Amniotic epithelial cell (primary cell): ENCODE results near the gene TEX9.
"Not testable (repeated sequence)": the region's sequence is repeated elsewhere in the genome, so short reads cannot be mapped to it uniquely, and the experiment has no call there.

Experiments
- DNase-seq: peaks from one replicate; pipeline ENCODE4 v3.0.0-alpha.2; 2010; ENCODE audit warnings: low read depth

Gene TEX9

DNA sequence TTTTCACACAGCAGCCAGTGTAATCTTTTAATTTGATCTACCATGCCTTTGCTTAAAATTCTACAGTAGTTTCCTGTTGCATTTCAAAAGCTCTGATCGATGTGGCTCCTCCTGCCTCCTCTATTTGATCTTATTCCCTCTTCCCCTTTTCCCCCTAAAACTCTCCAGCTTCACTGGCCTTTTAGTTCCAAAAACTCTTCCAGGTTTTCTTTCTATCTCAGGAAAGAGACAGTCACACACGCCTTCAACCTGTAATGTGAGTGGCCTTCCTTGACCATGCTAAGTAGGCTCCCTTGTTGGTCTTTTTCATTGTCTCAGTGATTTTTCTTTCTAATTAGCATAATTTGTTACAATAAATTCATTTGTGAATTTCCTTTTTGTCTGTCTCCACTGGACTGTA is 985 bp downstream of the TEX9 start:
- DNase-seq = no peak

GRCh38 chr15:56367156-56367555 is 1.9 kb downstream of the TEX9 start:
- DNase-seq = no peak

DNA sequence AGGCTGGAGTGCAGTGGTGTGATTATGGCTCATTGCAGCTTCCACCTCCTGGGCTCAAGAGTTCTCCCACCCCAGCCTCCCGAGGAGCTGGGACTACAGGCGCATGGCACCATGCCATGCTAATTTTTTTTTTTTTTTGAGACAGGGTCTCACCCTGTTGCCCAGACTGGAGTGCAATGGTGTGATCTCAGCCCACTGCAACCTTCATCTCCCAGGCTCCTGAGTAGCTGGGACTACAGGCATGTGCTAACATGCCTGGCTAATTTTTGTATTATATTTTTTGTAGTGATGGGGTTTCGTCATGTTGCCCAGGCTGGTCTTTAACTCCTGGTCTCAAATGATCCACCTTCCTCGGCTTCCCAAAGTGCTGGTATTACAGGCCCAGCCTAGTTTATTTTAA is 4.0 kb downstream of the TEX9 start:
- no peak for DNase-seq

DNA sequence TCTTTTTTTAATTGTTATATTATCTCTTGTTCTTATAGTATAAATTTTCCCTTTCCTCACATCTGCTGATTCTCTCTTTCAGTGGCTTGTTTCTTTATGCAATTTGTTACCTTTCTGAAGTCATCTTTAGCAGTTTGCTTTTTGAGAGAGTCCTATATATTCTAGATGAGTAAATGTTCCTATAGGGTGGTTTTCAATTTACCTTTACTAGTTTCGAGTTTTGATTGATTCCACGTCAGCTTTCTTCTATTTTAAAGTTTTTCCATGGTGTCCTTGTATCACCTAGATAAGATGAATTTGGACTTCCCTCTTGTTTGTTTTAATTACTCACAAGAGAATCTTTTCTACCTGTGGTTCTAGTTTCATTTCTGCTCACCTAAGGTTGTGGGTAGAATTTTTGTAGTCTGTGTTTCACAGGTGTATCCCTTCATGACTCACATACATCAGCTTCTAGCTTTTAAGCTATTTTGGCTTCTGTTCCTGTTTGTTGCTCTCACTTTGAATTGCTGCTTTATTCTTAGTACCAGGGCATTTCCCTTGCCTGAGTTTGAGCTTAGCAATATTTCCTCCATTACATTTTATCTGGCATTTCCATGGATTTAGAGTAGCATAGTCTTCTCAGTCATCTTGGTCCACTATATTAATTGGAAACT is 6.4 kb downstream of the TEX9 start:
- DNase-seq = no peak

GRCh38 chr15:56374693-56375092 is 9.5 kb downstream of the TEX9 start:
- DNase-seq = not testable (repeated sequence)

DNA sequence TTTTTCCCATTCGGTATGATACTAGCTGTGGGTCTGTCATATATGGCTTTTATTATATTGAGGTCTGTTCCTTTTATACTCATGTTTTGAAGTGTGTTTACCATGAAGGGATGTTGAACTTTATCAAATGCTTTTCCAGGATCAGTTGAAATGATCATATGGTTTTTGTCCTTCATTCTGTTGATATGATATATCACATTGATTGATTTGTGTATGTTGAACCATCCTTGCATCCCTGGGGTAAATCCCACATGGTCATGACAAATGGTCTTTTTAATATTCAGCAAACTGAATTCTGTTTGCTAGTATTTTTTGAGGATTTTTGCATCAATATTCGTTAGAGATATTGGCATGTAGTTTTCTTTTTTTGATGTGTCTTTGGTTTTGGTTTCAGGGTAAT is 12.6 kb downstream of the TEX9 start:
- not testable (repeated sequence) for DNase-seq

DNA sequence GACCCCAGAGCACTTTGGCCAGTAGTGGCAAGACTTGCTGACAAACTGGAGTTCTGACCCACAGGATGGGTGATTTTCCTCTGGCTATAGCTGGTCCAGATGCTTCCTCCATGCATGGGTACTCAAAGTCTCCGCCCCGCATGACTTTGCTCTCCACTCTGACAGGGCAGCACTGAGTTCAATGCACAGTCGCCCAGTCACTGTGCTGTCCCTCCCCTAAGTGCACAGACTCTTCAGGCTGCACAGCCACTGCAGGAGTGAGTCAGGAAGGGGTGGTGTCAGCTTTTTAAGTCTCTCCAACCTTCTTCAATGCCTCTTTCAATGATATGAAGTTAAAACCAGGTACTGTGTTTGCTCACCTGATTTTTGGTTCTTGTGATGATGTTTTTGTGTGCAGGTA is 17.8 kb downstream of the TEX9 start:
- no peak for DNase-seq

DNA sequence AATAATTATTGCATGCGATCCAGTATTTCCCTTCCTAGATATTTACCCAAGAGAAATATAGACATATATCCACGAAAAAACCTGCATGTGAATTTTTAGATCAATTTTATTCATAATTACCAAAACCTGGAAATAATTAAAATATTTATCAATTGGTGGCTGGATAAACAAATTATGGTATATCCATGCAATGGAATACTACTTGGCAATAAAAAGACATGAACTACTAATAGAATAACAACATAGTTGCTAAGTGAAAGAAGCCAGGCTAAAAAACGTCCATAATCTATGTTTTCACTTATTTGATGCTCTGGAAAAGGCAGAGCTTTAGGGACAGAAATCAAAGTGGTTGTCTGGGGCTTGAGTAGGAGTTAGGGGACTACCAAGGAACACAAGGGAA is 20.7 kb downstream of the TEX9 start:
- DNase-seq = no peak

- DNase-seq = peak; percentile 20
Observed at GRCh38 chr15:56390739-56391267, 25.6 kb downstream of the TEX9 start.

DNA sequence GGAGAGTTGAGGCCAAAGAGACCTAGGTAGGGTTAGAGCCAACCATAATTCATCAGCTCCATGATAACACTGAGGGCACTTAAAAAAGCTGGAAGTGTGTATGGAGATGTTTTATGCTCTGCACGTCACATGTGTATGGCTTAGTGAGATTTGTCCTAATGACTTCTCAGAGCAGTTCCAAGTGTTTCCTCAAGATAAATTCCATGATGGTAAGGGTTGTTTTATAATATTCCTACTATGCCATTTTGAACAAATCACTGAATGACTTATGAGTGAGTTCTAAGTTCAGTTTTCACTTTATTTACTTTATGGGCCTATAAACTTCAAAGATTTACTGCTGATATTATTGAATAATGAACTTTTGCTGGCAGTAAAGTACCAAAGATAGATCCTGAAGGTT is 28.1 kb downstream of the TEX9 start:
- no peak for DNase-seq

DNA sequence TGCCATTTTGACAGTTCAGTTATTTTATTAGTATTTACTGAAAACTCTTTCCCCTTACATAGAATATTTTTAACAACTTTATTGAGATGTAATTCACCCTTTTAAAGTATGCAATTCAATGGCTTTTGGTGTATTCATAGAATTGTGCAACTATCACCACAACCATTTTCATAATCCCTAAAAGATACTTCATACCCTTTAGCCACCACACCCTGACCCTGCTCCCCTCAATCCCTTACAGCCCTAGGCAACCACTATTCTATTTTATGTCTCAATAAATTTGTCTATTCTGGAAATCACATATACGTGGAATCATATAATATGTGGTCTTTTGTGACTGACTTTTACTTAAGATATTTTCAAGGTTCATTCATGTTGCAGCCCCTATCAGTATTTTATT is 29.7 kb downstream of the TEX9 start:
- DNase-seq = no peak

DNA sequence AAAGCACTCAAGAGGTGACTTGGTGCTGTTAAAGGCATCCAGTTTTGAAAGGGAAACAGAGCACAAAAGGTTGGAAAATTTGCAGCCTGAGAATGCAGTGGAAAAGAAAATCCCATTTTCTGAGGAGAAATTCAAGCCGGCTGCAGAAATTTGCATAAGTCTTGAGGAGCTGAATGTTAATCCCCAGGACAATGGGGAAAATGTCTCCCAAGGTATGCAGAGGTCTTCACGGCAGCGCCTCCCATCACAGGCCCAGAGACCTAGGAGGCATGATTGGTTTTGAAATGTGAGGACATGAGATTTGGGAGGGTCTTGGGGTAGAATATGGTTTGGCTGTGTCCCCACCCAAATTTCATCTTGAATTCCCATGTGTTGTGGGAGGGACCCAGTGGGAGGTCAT is 32.1 kb downstream of the TEX9 start:
- DNase-seq = not testable (repeated sequence)

DNA sequence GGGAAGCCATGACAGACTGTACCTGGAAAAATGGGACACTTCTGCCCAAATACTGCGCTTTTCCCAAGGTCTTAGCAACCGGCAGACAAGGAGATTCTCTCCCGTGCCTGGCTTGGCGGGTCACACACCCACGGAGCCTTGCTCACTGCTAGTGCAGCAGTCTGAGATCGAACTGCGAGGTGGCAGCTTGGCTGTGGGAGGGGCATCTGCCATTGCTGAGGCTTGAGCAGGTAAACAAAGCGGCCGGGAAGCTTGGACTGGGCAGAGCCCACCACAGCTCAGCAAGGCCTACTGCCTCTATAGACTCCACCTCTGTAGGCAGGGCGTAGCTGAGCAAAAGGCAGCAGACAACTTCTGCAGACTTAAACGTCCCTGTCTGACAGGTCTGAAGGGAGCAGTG is 34.0 kb downstream of the TEX9 start:
- DNase-seq = not testable (repeated sequence)

- DNase-seq = no peak
Observed at GRCh38 chr15:56410721-56411120, 45.5 kb downstream of the TEX9 start.

GRCh38 chr15:56411122-56411749 is 46.0 kb downstream of the TEX9 start:
- peak; percentile 2 for DNase-seq

DNA sequence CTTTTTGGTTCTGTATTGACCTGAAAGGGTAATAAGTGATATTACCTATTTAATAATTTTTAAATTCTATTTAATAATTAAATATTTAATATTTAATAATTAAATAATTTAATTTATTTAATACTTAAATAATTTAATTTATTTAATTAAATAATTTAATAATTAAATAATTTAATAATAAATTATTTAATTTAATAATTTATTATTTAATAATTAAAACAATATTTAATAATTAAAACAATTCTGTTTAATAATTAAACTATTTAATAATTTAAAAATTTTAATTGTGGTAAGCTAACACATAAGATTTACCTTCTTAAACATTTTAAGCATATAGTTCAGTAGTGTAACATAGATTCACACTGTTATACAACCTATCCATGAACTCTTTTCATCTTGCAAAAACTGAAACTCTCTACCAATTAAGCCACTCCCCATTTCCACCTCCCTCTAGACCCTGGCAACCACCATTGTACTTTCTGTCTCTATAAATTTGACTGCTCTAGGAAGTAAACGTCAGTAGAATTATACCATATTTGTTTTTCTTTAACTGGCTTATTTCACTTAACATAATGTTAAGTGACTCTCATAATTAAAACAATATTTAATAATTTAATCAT is 48.0 kb downstream of the TEX9 start:
- not testable (repeated sequence) for DNase-seq

GRCh38 chr15:56425276-56425675 is 60.0 kb downstream of the TEX9 start:
- no peak for DNase-seq

DNA sequence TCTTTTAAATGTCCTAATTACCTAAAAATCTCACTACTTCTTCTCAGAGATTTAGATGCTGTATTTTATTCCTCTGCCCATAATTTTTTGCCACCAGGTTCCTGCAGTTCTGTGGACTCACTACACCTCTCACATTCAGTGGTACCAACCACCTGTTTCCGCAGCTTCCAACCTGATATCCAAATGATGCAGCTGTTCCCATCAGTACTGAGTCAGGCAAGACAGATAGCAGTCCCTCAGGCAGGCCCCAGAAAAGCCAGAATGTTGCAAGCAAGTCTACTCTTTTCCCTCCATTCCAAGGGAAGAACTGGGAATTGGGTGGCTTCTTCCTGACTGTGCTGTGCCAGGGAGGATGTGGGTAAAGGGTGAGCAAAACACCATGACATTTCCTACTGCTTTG is 60.8 kb downstream of the TEX9 start:
- DNase-seq = no peak

DNA sequence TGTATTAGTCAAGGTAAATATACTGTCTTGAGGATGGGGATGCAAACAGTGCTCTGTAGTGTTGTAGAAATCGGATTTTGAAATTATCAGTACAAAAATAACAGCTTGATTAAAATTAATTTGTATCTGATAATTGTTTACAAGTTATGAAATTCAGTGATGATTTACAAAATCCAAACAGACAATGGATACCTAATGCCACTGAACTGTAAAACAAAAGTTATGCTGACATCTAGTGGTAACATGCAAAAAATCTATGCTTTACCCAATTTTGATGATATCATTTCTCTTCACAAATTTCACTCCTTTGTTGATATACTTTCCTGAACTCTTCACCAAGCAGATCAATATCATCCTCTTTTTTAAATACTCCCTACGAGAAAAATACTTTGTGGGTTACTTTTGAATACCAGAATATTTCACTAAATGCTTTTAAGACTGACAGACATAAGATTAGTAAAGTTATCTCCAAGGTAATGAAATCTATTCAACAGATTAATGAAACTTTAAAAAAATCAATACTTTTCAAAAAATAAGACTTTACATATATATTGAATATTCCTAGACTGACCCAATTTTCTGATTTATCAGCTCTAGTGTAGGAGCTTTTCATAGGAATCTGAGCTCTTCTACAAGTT is 63.7 kb downstream of the TEX9 start:
- peak; percentile 37 for DNase-seq

GRCh38 chr15:56432304-56432703 is 67.1 kb downstream of the TEX9 start:
- no peak for DNase-seq

DNA sequence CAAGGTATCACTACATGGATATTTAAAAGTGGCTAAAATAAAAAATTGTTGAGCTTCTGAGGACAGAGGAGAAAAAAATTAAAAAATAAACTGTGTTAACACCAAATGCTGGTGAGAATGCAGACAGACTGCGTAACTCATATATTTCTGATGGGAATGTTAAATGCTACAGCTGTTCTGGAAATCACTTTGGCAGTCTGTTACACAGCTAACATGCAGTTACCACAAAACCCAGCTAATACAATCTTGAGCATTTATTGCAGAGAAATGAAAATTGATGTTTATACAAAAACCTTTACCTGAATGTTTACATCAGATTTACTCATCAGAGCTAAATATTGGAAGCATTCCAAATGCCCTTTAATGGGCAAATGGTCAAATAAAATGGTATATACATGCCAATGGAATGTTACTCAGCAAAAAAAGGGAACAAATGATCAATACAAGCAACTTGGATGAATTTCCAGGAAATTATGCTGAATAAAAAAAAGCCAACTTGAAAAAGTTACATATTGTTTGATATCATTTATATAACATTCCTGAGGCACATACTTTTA is 75.1 kb downstream of the TEX9 start:
- no peak for DNase-seq

DNA sequence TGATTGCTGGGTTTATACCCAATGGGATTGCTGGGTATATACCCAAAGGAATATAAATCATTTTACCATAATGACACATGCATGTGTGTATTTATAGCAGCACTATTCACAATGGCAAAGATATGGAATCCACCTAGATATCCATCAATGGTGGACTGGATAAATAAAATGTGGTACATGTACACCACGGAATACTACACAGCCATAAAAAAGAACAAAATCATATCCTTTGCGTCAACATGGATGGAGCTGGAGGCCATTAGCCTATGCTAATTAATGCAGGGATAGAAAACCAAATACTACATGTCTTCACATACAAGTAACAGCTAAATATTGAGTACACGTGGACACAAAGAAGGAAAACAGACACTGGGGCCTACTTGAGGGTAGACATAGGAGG is 77.1 kb downstream of the TEX9 start:
- no peak for DNase-seq

GRCh38 chr15:56445746-56446145 is 80.5 kb downstream of the TEX9 start:
- no peak for DNase-seq
